ENCODE results near the gene GLI1. TPM values are rescaled to one million over a fixed set of nuclear protein-coding genes. Genes with fewer than 3 reads are reported as not detected.

Gene GLI1
- total RNA-seq, 1 experiment from 2014 or later, result 0.54 TPM

DNA sequence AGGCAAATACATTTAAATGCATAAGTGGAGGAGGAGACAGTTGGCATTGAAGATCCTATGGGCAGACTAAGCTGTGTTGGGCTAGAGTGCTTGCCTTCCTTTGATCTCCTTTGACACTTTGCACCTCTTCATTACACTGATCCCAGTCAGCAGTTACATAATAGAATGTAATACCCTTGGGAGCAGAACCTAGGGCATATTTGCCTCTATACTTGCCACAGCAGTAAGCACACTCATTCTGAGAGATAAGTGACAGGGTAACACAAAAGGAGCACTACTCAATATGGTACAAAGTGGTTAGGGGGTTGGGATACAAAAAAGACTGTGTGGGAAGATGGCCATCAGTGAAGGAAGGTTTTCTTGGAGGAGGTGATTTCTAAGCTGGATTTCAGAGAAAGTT lies 37.2 kb downstream of the GLI1 start:
- Mint-ChIP-seq H3K4me1 (ENCODE audit: low read depth, unreplicated experiment) (no peaks in the 10 kb centered on the region), H3K27ac (ENCODE audit: unreplicated experiment) (peak overlapping the region; percentile 71), H3K36me3 (ENCODE audit: insufficient read depth, unreplicated experiment) (peaks cover 82% of the 10 kb centered on the region), H3K9me3 (ENCODE audit: low read depth, unreplicated experiment) (no peaks in the 10 kb centered on the region), H3K4me3 (ENCODE audit: low read depth, unreplicated experiment) (no peak overlapping the region), H3K27me3 (ENCODE audit: unreplicated experiment) (no peaks in the 10 kb centered on the region)
- intact Hi-C loops (cut with micrococcal nuclease; ENCODE audit: unreplicated experiment), result no loop called here
- DNase-seq, result no peak
- TF ChIP-seq, protein P1, sequence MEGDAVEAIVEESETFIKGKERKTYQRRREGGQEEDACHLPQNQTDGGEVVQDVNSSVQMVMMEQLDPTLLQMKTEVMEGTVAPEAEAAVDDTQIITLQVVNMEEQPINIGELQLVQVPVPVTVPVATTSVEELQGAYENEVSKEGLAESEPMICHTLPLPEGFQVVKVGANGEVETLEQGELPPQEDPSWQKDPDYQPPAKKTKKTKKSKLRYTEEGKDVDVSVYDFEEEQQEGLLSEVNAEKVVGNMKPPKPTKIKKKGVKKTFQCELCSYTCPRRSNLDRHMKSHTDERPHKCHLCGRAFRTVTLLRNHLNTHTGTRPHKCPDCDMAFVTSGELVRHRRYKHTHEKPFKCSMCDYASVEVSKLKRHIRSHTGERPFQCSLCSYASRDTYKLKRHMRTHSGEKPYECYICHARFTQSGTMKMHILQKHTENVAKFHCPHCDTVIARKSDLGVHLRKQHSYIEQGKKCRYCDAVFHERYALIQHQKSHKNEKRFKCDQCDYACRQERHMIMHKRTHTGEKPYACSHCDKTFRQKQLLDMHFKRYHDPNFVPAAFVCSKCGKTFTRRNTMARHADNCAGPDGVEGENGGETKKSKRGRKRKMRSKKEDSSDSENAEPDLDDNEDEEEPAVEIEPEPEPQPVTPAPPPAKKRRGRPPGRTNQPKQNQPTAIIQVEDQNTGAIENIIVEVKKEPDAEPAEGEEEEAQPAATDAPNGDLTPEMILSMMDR (IDR thresholded peaks at IDR 0.05; ENCODE audit: unreplicated experiment), result no peak
- CTCF ChIA-PET, result interaction anchor here (0.6 kb wide), 1 partner anchor 1058 kb away, joined by 3 read pairs; no protein-coding TSS in a partner anchor
- no TSS peak for BruUV-seq (replicated peaks)

DNA sequence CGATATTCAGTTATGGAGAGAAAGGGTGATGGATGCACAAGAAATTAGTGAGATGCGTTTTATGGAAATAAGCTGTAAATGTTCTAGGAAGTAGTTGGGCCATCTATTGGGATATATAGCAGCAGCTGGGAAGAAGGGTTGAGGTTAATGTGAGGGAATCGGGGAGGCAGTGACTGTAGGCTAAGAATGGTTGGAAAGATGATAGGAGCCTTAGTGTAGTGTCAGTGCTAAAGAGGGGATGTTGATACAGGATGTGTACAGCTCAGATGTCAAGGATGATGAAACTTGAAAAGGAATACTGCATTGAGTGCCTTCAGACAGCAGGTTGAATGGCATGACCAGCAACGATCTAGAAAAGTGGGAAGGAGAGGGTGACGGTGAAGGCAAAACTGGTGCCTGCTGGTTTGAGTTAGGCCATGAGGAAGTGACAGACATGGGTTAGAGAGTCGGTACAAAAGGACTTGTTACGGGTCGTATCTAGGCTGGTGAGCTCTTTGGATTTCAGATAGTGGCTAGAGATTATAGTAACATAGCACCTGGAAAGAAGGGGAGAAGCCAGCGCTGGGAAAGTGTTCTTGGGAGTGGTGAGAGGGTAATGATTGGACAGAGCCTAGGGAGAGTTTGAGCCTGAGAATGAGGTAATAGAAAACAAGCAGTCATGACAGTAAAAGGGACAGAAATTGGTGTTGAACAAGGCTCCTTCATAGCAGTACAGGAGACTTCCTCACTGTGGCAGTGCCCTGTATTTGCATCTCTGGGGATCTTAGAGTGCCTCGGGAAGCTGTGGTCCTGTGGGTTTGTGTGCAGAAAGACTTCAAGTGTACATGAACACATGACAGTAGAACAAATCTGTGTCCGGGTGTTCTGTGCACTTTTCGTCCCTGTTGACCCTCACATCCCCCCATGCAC lies 37.9 kb downstream of the GLI1 start:
- Mint-ChIP-seq H3K27ac (ENCODE audit: unreplicated experiment) (peak overlapping the region; percentile 71), H3K9me3 (ENCODE audit: low read depth, unreplicated experiment) (no peaks in the 10 kb centered on the region), H3K36me3 (ENCODE audit: insufficient read depth, unreplicated experiment) (peaks cover 82% of the 10 kb centered on the region), H3K4me3 (ENCODE audit: low read depth, unreplicated experiment) (no peak overlapping the region), H3K4me1 (ENCODE audit: low read depth, unreplicated experiment) (no peaks in the 10 kb centered on the region), H3K27me3 (ENCODE audit: unreplicated experiment) (no peaks in the 10 kb centered on the region)
- no TSS peak for BruUV-seq (replicated peaks)
- DNase-seq, result no peak
- intact Hi-C loops (cut with micrococcal nuclease; ENCODE audit: unreplicated experiment), result no loop called here
- CTCF ChIA-PET, result interaction anchor here (0.6 kb wide), 1 partner anchor 1059 kb away, joined by 3 read pairs; no protein-coding TSS in a partner anchor
- TF ChIP-seq, protein P1 (IDR thresholded peaks at IDR 0.05; ENCODE audit: unreplicated experiment), result no peak

DNA sequence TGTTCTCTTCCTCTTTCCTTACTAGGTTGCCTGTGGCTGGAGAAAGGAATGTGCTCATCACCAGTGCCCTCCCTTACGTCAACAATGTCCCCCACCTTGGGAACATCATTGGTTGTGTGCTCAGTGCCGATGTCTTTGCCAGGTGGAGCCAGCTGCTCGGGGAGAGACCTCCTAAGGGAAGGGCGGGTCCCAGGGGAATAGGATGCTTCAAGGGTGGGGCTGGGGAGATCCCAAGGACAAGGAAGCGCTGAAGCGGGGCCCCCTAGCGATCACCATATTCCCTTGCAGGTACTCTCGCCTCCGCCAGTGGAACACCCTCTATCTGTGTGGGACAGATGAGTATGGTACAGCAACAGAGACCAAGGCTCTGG lies 38.5 kb downstream of the GLI1 start:
- intact Hi-C loops (cut with micrococcal nuclease; ENCODE audit: unreplicated experiment), result no loop called here
- no TSS peak for BruUV-seq (replicated peaks)
- H3K36me3 Mint-ChIP-seq (ENCODE audit: insufficient read depth, unreplicated experiment), result peaks cover 82% of the 10 kb centered on the region
- no peak overlapping the region for H3K4me3 Mint-ChIP-seq (ENCODE audit: low read depth, unreplicated experiment)
- H3K9me3 Mint-ChIP-seq (ENCODE audit: low read depth, unreplicated experiment), result no peaks in the 10 kb centered on the region
- H3K27me3 Mint-ChIP-seq (ENCODE audit: unreplicated experiment), result no peaks in the 10 kb centered on the region
- peak overlapping the region; percentile 71 for H3K27ac Mint-ChIP-seq (ENCODE audit: unreplicated experiment)
- H3K4me1 Mint-ChIP-seq (ENCODE audit: low read depth, unreplicated experiment), result no peaks in the 10 kb centered on the region
- CTCF ChIA-PET, result no interaction called here
- TF ChIP-seq, protein P1 (IDR thresholded peaks at IDR 0.05; ENCODE audit: unreplicated experiment), result no peak
- no peak for DNase-seq

DNA sequence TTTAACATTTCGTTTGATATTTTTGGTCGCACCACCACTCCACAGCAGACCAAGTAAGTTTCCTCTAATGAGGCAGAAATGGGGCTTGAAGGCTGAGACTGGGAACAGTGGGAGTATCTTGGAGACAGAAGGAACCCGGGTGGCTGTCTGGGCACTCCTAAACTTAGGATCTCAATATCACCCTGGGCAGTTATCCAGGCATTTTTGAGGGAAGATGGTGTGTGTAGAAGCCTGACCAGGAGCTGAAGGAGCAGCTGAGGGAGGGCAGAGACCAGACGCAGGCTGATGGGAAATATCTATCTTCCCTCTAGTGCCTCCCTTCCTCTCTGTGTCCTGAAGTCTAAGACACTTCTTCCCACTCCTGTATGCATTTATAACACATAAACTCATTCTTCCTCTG lies 39.0 kb downstream of the GLI1 start:
- TF ChIP-seq, protein P1 (IDR thresholded peaks at IDR 0.05; ENCODE audit: unreplicated experiment), result no peak
- H3K4me3 Mint-ChIP-seq (ENCODE audit: low read depth, unreplicated experiment), result no peak overlapping the region
- no peaks in the 10 kb centered on the region for H3K9me3 Mint-ChIP-seq (ENCODE audit: low read depth, unreplicated experiment)
- CTCF ChIA-PET, result no interaction called here
- BruUV-seq (replicated peaks), result no TSS peak
- intact Hi-C loops (cut with micrococcal nuclease; ENCODE audit: unreplicated experiment), result no loop called here
- no peaks in the 10 kb centered on the region for H3K4me1 Mint-ChIP-seq (ENCODE audit: low read depth, unreplicated experiment)
- H3K27ac Mint-ChIP-seq (ENCODE audit: unreplicated experiment), result peak overlapping the region; percentile 71
- no peak for DNase-seq
- H3K36me3 Mint-ChIP-seq (ENCODE audit: insufficient read depth, unreplicated experiment), result peaks cover 87% of the 10 kb centered on the region
- H3K27me3 Mint-ChIP-seq (ENCODE audit: unreplicated experiment), result no peaks in the 10 kb centered on the region

Data from Calu3 (cell line).